Measurements from ENCODE around the gene CCDC3.
A peak's percentile ranks its signal among the peaks of the same experiment; 100 is the strongest.

CCDC3 gene

GRCh38 chr10:12934777-12935176 is 66.7 kb downstream of the CCDC3 start:
- no peaks in the 10 kb centered on the region for H3K36me3 ChIP-seq
- no peaks in the 10 kb centered on the region for H4K20me1 ChIP-seq
- H3K9ac ChIP-seq: no peak overlapping the region
- H3K4me3 ChIP-seq: no peak overlapping the region
- 0 out of 22 replicates have a peak, but pooled peaks of 1 of the 11 experiments have one; percentile 24 for TF ChIP-seq Cebpa-rat (IDR thresholded peaks at IDR 0.05)
- no peaks in the 10 kb centered on the region; a peak in 1 of 20 replicates for H3K4me1 ChIP-seq
- no peak overlapping the region for H3K4me2 ChIP-seq
- H3K9me3 ChIP-seq (replicated peaks in 1 of 11): 0 out of 22 replicates have a peak, but pooled peaks cover 0 to 4% (median 0%) of the 10 kb centered on the region in 11 experiments
- no peak overlapping the region for H3K27ac ChIP-seq
- no peaks in the 10 kb centered on the region for H3K27me3 ChIP-seq

- Histone ChIP-seq H3K9ac (no peak overlapping the region), H3K36me3 (no peaks in the 10 kb centered on the region), H3K27ac (no peak overlapping the region), H3K27me3 (no peaks in the 10 kb centered on the region), H4K20me1 (no peaks in the 10 kb centered on the region), H3K4me3 (no peak overlapping the region), H3K9me3 (replicated peaks in 1 of 11) (peaks cover 10 to 32% (median 16%) of the 10 kb centered on the region in 11 experiments; a peak in 17 of 22 replicates), H3K4me1 (no peaks in the 10 kb centered on the region), H3K4me2 (no peak overlapping the region)
- no peak for TF ChIP-seq Cebpa-rat (IDR thresholded peaks at IDR 0.05)
These were observed 72.1 kb downstream of the CCDC3 start for GRCh38 chr10:12929381-12929780.

GRCh38 chr10:12928571-12928970 is 72.9 kb downstream of the CCDC3 start:
- no peak overlapping the region for H3K4me2 ChIP-seq
- H3K9me3 ChIP-seq (replicated peaks in 1 of 11): peaks cover 10 to 32% (median 16%) of the 10 kb centered on the region in 11 experiments; a peak in 17 of 22 replicates
- no peak for TF ChIP-seq Cebpa-rat (IDR thresholded peaks at IDR 0.05)
- H3K27ac ChIP-seq: no peak overlapping the region
- H3K9ac ChIP-seq: no peak overlapping the region
- H3K4me1 ChIP-seq: no peaks in the 10 kb centered on the region
- no peaks in the 10 kb centered on the region for H3K27me3 ChIP-seq
- H3K36me3 ChIP-seq: no peaks in the 10 kb centered on the region
- H3K4me3 ChIP-seq: no peak overlapping the region
- H4K20me1 ChIP-seq: no peaks in the 10 kb centered on the region

- Histone ChIP-seq H3K4me1 (no peaks in the 10 kb centered on the region), H3K4me3 (no peak overlapping the region)
- no peak for TF ChIP-seq Cebpa-rat (IDR thresholded peaks at IDR 0.05)
These were observed 73.6 kb downstream of the CCDC3 start for GRCh38 chr10:12927896-12928295.

GRCh38 chr10:12925845-12926244 is 75.7 kb downstream of the CCDC3 start:
- Histone ChIP-seq H3K4me2 (no peak overlapping the region), H3K36me3 (no peaks in the 10 kb centered on the region), H3K4me1 (no peaks in the 10 kb centered on the region), H3K9me3 (replicated peaks in 1 of 11) (peaks cover 10 to 32% (median 15%) of the 10 kb centered on the region in 11 experiments; a peak in 17 of 22 replicates), H3K27ac (no peak overlapping the region), H3K27me3 (no peaks in the 10 kb centered on the region), H3K4me3 (no peak overlapping the region), H4K20me1 (no peaks in the 10 kb centered on the region), H3K9ac (no peak overlapping the region)
- TF ChIP-seq Cebpa-rat (IDR thresholded peaks at IDR 0.05): no peak

More at GRCh38 chr10:12927896-12928295, 73.6 kb downstream of the CCDC3 start:
- Histone ChIP-seq H3K9me3 (replicated peaks in 1 of 11) (peaks cover 10 to 32% (median 15%) of the 10 kb centered on the region in 11 experiments; a peak in 17 of 22 replicates), H3K27ac (no peak overlapping the region), H3K36me3 (no peaks in the 10 kb centered on the region), H3K27me3 (no peaks in the 10 kb centered on the region), H3K4me2 (no peak overlapping the region), H3K9ac (no peak overlapping the region), H4K20me1 (no peaks in the 10 kb centered on the region)

GRCh38 chr10:12924911-12925310 is 76.6 kb downstream of the CCDC3 start:
- TF ChIP-seq Cebpa-rat (IDR thresholded peaks at IDR 0.05): no peak
- H3K4me3 ChIP-seq: no peak overlapping the region
- H3K36me3 ChIP-seq: no peaks in the 10 kb centered on the region
- H3K4me2 ChIP-seq: no peak overlapping the region
- peaks cover 10 to 32% (median 15%) of the 10 kb centered on the region in 11 experiments; a peak in 17 of 22 replicates for H3K9me3 ChIP-seq (replicated peaks in 1 of 11)
- H3K27me3 ChIP-seq: no peaks in the 10 kb centered on the region
- H3K9ac ChIP-seq: no peak overlapping the region
- H3K27ac ChIP-seq: no peak overlapping the region
- H4K20me1 ChIP-seq: no peaks in the 10 kb centered on the region
- no peaks in the 10 kb centered on the region for H3K4me1 ChIP-seq

- Histone ChIP-seq H3K4me1 (no peaks in the 10 kb centered on the region), H3K9me3 (replicated peaks in 1 of 11) (peaks cover 9 to 24% (median 15%) of the 10 kb centered on the region in 11 experiments; a peak in 17 of 22 replicates), H3K36me3 (no peaks in the 10 kb centered on the region), H3K27ac (no peak overlapping the region), H3K27me3 (no peaks in the 10 kb centered on the region), H3K4me2 (no peak overlapping the region), H4K20me1 (no peaks in the 10 kb centered on the region), H3K9ac (no peak overlapping the region), H3K4me3 (no peak overlapping the region)
- TF ChIP-seq Cebpa-rat (IDR thresholded peaks at IDR 0.05): no peak
These were observed 79.2 kb downstream of the CCDC3 start for GRCh38 chr10:12922117-12922900.

- H3K4me1 ChIP-seq: no peaks in the 10 kb centered on the region
- H3K27me3 ChIP-seq: no peaks in the 10 kb centered on the region
- no peak overlapping the region for H3K4me2 ChIP-seq
- no peaks in the 10 kb centered on the region for H4K20me1 ChIP-seq
- H3K4me3 ChIP-seq: no peak overlapping the region
- H3K27ac ChIP-seq: no peak overlapping the region
- H3K36me3 ChIP-seq: no peaks in the 10 kb centered on the region
- H3K9ac ChIP-seq: no peak overlapping the region
- peaks cover 2 to 15% (median 5%) of the 10 kb centered on the region in 11 experiments; a peak in 15 of 22 replicates for H3K9me3 ChIP-seq (replicated peaks in 1 of 11)
- no peak for TF ChIP-seq Cebpa-rat (IDR thresholded peaks at IDR 0.05)
These were observed 80.3 kb downstream of the CCDC3 start for GRCh38 chr10:12921163-12921562.

GRCh38 chr10:12919574-12919973 is 81.9 kb downstream of the CCDC3 start:
- no peak for TF ChIP-seq Cebpa-rat (IDR thresholded peaks at IDR 0.05)
- Histone ChIP-seq H3K4me2 (no peak overlapping the region), H3K4me3 (no peak overlapping the region), H3K4me1 (no peaks in the 10 kb centered on the region), H3K36me3 (no peaks in the 10 kb centered on the region), H3K27ac (no peak overlapping the region), H3K27me3 (no peaks in the 10 kb centered on the region), H4K20me1 (no peaks in the 10 kb centered on the region), H3K9ac (no peak overlapping the region), H3K9me3 (replicated peaks in 1 of 11) (peaks cover 0 to 4% (median 0%) of the 10 kb centered on the region in 11 experiments; a peak in 1 of 22 replicates)

- H3K9me3 ChIP-seq (replicated peaks in 1 of 11): peaks cover 0 to 8% (median 0%) of the 10 kb centered on the region in 11 experiments; a peak in 3 of 22 replicates
- H4K20me1 ChIP-seq: no peaks in the 10 kb centered on the region
- no peak for TF ChIP-seq Cebpa-rat (IDR thresholded peaks at IDR 0.05)
- H3K4me1 ChIP-seq: no peaks in the 10 kb centered on the region
- H3K4me2 ChIP-seq: no peak overlapping the region
- H3K9ac ChIP-seq: no peak overlapping the region
- no peak overlapping the region for H3K4me3 ChIP-seq
- no peaks in the 10 kb centered on the region for H3K27me3 ChIP-seq
- no peaks in the 10 kb centered on the region for H3K36me3 ChIP-seq
- no peak overlapping the region for H3K27ac ChIP-seq
These were observed 84.9 kb downstream of the CCDC3 start for GRCh38 chr10:12916587-12916986.
